WI38 (cell line): ENCODE results near the gene DPH6.
"Not testable (repeated sequence)": the region's sequence is repeated elsewhere in the genome, so short reads cannot be mapped to it uniquely, and the experiment has no call there.

Source experiments
- H3K4me3 ChIP-seq: 2 replicates; pipeline ENCODE4 v1.5.1; 2011; ENCODE audit warnings: low read depth, mild to moderate bottlenecking, control low read depth, low read length
- TF ChIP-seq, protein P1 (sequence below): IDR thresholded peaks from 2 replicates; pipeline ENCODE4 v1.5.1; 2012; ENCODE audit warnings: low read depth, mild to moderate bottlenecking, control low read depth, low read length

Gene DPH6

DNA sequence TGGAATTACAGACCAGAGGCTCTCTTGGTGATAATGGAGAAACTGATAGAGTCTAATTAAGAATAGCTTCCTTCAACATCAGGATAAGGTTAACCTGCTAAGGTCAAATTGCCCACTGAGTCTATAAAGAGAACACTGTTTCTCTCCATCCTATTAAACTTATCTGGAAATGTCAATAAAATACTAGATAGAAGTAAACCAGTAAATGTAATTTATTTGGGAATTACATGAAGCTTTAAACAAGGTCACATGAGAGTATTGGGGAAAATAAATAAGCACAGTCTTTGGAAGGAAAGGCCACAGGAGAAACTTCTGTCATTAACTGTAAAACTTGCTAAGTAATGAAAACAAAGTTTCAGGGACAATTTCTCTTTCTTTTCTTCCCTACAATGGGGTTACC is 118.5 kb downstream of the DPH6 start:
- TF ChIP-seq, protein P1, sequence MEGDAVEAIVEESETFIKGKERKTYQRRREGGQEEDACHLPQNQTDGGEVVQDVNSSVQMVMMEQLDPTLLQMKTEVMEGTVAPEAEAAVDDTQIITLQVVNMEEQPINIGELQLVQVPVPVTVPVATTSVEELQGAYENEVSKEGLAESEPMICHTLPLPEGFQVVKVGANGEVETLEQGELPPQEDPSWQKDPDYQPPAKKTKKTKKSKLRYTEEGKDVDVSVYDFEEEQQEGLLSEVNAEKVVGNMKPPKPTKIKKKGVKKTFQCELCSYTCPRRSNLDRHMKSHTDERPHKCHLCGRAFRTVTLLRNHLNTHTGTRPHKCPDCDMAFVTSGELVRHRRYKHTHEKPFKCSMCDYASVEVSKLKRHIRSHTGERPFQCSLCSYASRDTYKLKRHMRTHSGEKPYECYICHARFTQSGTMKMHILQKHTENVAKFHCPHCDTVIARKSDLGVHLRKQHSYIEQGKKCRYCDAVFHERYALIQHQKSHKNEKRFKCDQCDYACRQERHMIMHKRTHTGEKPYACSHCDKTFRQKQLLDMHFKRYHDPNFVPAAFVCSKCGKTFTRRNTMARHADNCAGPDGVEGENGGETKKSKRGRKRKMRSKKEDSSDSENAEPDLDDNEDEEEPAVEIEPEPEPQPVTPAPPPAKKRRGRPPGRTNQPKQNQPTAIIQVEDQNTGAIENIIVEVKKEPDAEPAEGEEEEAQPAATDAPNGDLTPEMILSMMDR, result no peak
- no peak overlapping the region for H3K4me3 ChIP-seq

DNA sequence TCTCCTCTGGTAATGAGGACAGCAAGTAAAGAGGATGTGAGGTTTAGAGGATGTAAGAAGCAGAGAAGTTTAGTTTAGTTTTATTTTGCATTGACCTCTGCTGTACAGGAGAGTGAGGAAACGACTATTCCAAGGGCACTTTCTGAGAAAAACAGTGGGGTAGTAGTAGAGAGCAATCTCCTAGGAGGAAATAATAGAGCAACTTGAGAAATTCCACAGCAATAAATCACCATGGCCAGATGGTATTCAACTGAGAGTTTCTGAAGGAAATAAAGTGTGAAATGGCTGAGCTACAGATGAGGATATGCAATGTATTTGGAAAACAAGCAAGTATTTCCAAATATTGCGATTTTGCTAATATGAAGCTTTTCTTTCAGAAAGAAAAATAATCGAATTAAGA is 118.9 kb downstream of the DPH6 start:
- H3K4me3 ChIP-seq, result no peak overlapping the region
- TF ChIP-seq, protein P1, result no peak

DNA sequence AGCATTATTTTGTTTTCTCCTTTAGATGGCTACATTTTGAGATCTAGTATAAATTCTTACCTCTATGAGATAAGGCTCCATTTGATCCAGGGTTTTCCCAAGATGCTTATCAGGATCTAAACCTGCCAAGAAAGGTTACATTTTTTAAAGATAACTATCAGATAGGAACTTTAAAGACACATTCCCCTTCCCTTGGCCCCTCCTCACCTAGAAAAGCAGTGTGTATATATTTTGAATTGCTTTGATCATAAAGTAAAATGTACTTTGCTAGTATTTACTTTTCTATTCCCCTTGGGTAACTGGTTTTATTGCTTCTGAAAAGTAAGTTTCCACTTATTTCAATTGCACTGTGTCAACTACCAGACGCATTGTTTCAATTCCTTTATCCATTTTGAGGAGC is 135.2 kb downstream of the DPH6 start:
- TF ChIP-seq, protein P1, result no peak
- no peak overlapping the region for H3K4me3 ChIP-seq

DNA sequence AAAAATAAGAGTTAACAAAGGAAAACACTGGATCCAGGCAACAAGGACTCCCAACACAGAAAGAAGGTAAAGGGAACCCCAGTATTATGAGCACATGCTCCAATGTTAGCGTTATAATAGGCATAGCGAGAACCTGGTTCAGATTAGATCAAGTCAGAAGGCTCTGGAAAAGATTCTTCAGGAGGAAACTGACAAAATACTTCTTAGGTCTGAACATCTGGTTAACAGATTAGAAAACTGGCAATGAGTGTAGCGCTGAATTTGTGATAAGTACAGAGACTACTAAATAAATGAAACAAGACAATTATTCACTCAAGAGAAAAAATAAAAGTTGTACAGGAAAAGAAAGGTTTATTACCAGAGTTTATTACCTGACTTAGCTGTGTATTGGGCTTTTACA is 146.1 kb downstream of the DPH6 start:
- H3K4me3 ChIP-seq, result no peak overlapping the region
- TF ChIP-seq, protein P1, result no peak

DNA sequence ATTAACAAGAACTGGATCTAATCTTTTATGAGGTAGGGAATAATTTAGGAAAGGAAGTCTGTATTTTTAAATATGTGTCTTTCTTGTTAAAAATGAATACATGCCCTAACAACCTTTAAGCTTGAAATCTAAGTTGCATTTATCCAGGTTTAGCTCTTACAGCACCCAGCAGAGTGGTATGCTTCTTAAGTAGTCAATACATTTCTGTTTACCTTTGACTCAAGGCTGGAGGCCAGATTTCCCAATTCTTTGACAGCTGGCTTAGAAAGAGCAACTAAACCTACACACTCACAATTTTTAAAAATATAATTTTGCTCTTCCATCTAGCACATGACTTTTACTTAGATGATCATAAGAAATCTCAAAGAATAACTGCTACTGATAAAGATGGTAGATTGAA is 148.9 kb downstream of the DPH6 start:
- H3K4me3 ChIP-seq, result no peak overlapping the region
- TF ChIP-seq, protein P1, result no peak

DNA sequence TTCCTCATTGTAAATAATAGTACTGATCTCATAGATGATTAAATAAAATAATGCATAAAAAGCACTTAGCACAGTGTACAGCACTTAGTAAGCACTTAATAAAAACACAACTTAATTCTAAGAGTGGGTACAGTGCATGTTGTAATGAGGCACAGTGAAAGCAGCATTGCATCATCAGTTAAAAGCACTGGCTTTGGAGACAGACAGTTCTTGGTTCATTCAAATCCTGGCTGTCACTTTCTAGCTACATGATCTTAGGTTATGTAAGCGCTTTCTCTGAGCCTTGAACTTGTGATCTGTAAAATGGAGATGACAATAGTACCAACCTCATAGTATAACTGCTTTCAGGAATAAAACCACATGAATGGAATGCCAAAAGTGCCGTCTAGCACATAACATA is 151.5 kb downstream of the DPH6 start:
- H3K4me3 ChIP-seq, result no peak overlapping the region
- TF ChIP-seq, protein P1, result no peak

DNA sequence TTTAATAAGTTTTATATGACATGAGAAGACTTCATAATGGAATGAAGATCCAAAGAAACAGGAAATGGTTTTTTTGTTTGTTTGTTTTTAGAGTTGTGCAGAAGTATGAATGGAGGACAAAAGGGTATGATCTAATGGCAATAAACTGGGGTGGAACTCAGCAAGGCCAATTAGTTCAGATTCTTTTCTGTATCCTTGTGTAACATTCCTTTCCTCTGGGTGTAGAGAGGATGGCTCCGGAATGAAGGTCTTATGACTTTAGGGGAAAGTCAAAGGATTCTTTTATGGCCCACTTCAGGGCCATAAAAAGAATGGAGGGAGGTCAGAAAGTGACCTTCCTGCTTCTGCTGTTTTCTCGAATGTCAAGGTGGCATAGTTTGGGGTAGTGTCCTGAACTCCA is 152.6 kb downstream of the DPH6 start:
- H3K4me3 ChIP-seq, result no peak overlapping the region
- TF ChIP-seq, protein P1, result no peak

DNA sequence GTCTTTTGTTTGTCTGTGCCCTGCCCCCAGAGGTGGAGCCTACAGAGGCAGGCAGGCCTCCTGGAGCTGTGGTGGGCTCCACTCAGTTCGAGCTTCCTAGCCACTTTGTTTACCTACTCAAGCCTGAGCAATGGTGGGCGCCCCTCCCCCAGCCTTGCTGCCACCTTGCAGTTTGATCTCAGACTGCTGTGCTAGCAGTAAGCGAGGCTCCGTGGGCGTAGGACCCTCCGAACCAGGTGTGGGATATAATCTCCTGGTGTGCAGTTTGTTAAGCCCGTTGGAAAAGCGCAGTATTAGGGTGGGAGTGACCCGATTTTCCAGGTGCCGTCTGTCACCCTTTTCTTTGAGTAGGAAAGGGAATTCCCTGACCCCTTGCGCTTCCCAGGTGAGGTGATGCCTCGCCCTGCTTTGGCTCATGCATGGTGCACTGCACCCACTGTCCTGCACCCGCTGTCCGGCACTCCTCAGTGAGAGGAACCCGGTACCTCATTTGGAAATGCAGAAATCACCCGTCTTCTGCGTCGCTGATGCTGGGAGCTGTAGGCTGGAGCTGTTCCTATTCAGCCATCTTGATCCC is 154.5 kb downstream of the DPH6 start:
- H3K4me3 ChIP-seq, result not testable (repeated sequence)
